Measurements from ENCODE around the gene HLX.

DNA sequence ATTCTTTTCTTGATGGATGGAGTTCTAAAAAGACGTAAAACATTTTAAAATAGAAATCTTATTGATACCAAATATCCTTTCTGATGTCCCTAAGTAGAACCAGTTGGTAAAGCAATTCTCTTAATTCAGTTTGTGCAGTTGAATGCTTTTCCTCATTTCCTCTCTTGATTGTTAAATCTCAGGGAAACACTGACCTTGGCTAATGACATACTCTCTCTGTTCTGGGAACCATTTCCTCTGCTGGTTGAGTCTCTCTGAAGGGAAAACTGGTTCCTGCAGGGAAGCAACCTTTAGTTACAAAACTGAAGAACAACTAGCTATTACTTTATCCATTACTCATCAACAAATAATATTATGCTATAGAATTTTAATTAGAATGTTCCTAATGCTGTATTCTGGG lies 36.7 kb downstream of the HLX start:
- TF ChIP-seq, protein P1, sequence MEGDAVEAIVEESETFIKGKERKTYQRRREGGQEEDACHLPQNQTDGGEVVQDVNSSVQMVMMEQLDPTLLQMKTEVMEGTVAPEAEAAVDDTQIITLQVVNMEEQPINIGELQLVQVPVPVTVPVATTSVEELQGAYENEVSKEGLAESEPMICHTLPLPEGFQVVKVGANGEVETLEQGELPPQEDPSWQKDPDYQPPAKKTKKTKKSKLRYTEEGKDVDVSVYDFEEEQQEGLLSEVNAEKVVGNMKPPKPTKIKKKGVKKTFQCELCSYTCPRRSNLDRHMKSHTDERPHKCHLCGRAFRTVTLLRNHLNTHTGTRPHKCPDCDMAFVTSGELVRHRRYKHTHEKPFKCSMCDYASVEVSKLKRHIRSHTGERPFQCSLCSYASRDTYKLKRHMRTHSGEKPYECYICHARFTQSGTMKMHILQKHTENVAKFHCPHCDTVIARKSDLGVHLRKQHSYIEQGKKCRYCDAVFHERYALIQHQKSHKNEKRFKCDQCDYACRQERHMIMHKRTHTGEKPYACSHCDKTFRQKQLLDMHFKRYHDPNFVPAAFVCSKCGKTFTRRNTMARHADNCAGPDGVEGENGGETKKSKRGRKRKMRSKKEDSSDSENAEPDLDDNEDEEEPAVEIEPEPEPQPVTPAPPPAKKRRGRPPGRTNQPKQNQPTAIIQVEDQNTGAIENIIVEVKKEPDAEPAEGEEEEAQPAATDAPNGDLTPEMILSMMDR (IDR thresholded peaks at IDR 0.05; ENCODE audit: low read depth, low read length, missing input control), result no peak
- TF ChIP-seq, protein P2, sequence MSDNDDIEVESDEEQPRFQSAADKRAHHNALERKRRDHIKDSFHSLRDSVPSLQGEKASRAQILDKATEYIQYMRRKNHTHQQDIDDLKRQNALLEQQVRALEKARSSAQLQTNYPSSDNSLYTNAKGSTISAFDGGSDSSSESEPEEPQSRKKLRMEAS (IDR thresholded peaks at IDR 0.05), result no peak
- TF ChIP-seq, protein P3, sequence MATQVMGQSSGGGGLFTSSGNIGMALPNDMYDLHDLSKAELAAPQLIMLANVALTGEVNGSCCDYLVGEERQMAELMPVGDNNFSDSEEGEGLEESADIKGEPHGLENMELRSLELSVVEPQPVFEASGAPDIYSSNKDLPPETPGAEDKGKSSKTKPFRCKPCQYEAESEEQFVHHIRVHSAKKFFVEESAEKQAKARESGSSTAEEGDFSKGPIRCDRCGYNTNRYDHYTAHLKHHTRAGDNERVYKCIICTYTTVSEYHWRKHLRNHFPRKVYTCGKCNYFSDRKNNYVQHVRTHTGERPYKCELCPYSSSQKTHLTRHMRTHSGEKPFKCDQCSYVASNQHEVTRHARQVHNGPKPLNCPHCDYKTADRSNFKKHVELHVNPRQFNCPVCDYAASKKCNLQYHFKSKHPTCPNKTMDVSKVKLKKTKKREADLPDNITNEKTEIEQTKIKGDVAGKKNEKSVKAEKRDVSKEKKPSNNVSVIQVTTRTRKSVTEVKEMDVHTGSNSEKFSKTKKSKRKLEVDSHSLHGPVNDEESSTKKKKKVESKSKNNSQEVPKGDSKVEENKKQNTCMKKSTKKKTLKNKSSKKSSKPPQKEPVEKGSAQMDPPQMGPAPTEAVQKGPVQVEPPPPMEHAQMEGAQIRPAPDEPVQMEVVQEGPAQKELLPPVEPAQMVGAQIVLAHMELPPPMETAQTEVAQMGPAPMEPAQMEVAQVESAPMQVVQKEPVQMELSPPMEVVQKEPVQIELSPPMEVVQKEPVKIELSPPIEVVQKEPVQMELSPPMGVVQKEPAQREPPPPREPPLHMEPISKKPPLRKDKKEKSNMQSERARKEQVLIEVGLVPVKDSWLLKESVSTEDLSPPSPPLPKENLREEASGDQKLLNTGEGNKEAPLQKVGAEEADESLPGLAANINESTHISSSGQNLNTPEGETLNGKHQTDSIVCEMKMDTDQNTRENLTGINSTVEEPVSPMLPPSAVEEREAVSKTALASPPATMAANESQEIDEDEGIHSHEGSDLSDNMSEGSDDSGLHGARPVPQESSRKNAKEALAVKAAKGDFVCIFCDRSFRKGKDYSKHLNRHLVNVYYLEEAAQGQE (IDR thresholded peaks at IDR 0.05), result no peak
- TF ChIP-seq TAF1 (conservative IDR thresholded peaks at IDR 0.05) (no peak), JUND (IDR thresholded peaks at IDR 0.05) (no peak), GABPA (IDR thresholded peaks at IDR 0.05 in 1 of 2, conservative IDR thresholded peaks at IDR 0.05 in 1 of 2) (no peak), HNF4A (conservative IDR thresholded peaks at IDR 0.05) (no peak), RAD21 (IDR thresholded peaks at IDR 0.05) (no peak), SP1 (IDR thresholded peaks at IDR 0.05) (no peak), EGR1 (IDR thresholded peaks at IDR 0.05; ENCODE audit: low read depth in 2 of 2) (no peak), NR2F2 (IDR thresholded peaks at IDR 0.05) (no peak)
- TF ChIP-seq, protein P4, sequence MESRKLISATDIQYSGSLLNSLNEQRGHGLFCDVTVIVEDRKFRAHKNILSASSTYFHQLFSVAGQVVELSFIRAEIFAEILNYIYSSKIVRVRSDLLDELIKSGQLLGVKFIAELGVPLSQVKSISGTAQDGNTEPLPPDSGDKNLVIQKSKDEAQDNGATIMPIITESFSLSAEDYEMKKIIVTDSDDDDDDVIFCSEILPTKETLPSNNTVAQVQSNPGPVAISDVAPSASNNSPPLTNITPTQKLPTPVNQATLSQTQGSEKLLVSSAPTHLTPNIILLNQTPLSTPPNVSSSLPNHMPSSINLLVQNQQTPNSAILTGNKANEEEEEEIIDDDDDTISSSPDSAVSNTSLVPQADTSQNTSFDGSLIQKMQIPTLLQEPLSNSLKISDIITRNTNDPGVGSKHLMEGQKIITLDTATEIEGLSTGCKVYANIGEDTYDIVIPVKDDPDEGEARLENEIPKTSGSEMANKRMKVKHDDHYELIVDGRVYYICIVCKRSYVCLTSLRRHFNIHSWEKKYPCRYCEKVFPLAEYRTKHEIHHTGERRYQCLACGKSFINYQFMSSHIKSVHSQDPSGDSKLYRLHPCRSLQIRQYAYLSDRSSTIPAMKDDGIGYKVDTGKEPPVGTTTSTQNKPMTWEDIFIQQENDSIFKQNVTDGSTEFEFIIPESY (IDR thresholded peaks at IDR 0.05), result no peak

All from liver (tissue), 3 donors.